NCI-H2196 treated with DMSO at 0.1 percent for 48 hours (cell line): ENCODE results near the gene GARRE1.
"Not testable (repeated sequence)": the region's sequence is repeated elsewhere in the genome, so short reads cannot be mapped to it uniquely, and the experiment has no call there.

Experiments used
- DNase-seq: peaks from one replicate; lab custom pipeline; 2025; ENCODE audit not compliant: unreplicated experiment; lab: John Stamatoyannopoulos, UW

The GARRE1 gene

GRCh38 chr19:34256835-34257558 lies 2.6 kb downstream of the GARRE1 start:
- no peak for DNase-seq

GRCh38 chr19:34257559-34257924 lies 3.2 kb downstream of the GARRE1 start:
- no peak for DNase-seq

DNA sequence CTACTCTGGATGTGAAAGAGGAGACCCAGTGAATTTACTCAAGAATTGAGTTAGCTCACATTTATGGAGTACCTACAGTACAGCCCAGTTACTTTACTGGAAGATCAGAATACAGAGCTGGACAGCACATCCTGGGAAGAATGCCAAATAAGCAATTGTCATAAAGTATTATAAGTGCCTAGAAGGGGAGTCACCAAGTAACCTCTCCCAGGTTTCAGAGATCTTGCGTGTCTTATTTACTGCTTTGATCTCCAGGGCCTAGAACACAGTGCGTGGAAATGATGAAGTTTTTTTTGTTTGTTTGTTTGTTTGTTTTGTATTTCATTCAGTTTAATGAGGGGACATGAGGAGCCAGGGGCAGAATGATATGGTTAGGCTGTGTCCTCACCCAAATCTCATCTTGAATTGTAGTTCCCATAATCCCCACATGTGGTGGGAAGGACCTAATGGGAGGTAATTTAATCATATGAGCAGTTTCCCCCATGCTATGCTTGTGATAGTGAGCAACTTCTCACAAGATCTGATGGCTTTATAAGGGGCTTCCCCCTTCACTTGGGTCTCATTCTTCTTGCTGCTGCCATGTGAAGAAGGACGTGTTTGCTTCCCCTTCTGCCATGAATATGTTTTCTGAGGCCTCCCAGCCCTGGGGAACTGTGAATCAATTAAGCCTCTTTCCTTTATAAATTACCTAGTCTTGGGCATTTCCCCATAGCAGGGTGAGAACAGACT lies 5.2 kb downstream of the GARRE1 start:
- no peak for DNase-seq

DNA sequence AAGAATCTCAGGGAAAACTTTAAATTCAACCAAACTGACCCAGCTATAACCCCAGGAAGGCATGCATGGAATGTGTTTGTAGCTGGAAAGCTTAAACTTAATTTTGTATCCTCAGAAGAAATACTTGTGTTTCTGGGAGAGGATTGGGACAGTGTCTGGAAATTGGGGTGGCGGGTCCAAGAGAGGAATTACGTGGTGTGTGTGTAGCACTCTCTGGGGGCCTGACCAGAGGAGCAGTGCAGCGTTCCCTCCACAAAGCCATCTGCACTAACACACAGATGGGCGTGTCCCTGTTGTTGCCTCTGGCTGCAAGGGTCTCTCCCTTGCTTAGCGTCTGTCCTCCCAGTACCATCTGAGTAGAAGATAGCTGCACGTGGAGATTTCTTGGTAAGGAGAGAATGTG lies 6.4 kb downstream of the GARRE1 start:
- no peak for DNase-seq

GRCh38 chr19:34261334-34262109 lies 7.2 kb downstream of the GARRE1 start:
- DNase-seq, result no peak

GRCh38 chr19:34263745-34264237 lies 9.4 kb downstream of the GARRE1 start:
- DNase-seq, result no peak

DNA sequence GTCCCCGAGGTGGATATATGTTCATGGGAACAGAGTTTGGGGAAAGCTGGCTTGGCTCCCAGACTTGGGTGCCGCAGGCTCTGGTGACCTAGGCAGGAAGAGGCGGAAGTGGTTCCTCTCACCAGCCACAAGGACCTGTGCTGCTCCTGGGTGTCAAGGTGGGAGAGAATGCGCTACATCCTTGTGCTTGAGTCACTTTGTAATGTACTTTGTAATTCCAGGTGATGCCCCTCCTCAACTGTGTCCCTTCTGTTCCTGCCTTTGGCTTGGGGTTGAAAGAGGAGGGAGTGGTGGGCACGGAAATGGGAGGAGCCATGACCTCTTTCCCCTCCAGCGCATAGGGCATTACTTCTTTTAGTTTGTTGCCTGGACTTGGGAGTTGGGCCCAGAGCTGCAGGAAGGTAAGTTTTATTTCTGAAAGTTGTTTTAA lies 10.9 kb downstream of the GARRE1 start:
- no peak for DNase-seq

GRCh38 chr19:34269081-34269480 lies 14.7 kb downstream of the GARRE1 start:
- DNase-seq, result no peak

DNA sequence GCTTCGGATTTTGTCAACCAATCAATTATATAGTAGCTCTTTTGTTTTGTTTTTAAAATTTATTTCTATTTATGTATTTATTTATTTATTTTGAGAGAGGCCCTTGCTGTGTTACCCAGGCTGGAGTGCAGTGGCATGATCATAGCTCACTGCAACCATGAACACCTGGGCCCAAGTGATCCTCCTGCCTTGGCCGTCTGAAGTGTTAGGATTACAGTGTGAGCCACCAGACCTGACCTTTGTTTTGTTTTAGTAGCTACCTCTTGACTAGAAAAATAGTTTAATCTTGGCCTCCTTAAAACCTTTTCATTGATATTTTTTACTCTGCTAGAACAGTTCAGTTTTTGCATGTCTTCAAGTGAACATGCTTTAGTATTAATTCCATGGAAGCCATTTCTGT lies 15.1 kb downstream of the GARRE1 start:
- no peak for DNase-seq

DNA sequence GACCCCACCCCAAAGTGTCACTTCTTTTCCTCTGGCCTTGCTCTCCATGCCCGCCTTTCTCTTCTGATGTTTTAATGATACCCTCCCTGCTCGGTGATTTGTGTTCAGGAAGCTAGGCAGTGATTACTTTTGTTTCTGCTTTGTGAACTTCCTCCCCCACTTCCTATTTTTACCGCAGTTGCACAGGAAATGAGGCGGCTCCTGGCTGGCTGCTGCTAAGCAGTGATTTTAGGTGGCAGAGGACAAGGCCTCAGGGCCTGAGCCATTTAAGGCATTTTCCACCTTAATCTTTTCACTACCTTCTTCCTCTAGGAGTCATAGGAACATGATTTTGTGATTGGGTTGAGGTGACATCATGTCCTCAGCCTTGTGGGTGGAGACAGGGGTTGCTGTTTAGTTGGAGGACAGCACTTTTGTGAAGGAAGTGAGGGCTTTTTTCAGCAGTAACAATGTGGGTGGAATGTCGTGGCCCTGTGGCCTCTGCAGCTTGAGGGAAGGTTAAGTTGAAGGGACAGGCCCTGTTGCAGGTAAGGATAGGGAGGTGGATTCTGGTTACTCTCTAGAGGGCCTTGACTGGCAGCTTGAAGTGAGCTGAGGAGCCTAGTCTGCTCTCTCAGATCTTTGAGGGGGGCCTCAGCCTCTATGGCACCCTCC lies 15.7 kb downstream of the GARRE1 start:
- no peak for DNase-seq

DNA sequence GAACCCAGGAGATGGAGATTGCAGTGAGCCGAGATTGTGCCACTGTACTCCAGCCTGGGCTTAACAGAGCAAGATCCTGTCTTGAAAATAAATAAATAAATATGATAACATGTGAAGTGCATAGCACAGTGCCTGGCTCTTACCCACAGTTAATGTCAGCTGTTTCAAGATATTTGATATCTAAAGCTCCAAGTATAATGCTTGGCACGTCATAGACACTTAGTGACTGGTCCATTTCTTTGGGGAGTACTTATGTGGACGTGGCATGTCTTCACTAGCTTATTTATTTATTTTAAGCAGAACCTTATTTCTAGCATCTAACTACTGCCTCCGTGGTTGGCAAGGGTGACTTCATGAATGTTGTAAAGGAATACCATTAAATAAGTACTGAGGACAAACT lies 18.8 kb downstream of the GARRE1 start:
- DNase-seq, result no peak

- no peak for DNase-seq
Observed at GRCh38 chr19:34274284-34274826, 20.0 kb downstream of the GARRE1 start.

DNA sequence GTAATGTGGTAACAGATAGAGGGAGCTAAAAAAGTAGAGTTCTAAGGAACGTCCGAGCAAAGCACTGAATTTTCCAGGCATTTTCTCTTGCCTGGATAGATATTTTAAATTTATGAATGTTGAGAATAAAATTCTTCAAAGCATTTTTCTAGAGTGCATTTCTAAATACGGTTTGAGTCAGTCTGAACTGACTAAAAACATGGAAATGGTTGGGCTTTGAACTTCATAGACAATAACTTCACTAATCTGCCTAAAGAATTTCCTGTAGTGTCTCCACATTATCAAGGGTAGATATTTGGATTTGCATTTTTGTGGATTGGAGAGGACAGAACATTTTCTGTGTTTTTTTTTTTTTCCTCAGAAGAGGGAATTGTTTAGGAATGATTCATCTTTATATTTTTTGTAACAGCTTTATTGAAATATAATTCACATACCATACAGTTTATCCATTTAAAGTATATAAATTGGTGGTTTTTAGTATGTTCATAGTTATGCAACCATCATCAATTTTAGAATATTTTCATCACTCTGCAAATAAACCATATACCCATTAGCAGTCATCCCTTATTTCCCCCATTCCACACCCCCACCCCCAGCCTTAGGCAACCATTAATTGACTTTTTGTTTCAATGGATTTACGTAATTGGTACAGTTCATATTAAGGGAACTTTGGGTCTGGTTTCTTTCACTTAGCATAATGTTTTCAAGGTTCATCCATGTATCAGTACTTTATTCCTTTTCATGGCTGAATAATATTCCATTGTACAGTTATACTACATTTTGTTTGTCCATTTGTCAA lies 20.7 kb downstream of the GARRE1 start:
- DNase-seq, result no peak

GRCh38 chr19:34275705-34276104 lies 21.4 kb downstream of the GARRE1 start:
- no peak for DNase-seq

DNA sequence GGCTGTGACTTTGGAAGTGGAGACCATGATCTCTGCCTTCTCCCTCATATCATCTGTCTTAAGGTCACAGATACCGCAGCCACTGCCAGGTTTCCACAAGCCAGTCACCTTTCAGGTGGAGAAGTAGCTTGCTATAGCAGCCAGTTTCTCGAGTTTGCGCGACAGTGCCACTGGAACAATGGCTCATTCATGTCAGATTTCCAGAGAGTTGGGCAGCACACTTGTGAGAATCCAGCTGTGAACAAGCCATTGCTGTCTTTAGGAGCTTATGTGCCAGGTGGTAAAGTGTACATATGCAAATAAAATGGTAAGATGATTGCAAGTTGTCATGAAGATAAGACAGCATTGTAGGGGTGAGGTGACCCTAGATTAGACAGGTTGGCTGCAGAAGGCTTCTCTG lies 22.3 kb downstream of the GARRE1 start:
- DNase-seq, result peak; percentile 17

DNA sequence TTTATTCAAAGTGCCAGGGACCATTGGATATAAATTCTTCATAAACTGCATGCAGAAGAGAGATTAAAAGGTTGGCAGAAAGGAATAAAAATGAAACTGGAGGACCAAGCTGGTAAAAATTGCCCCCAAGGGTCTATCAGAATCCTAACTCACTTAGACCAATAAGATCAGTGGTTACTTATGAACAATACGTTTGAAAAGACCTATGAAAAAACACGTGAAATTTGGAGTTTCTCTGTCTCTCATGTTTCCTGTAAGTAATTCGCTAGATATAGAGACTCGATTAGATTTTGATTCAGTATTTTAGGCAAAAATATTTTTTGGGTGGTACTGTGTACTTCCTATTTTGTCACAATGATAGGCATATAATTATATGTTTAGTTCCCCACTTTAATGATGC lies 22.9 kb downstream of the GARRE1 start:
- no peak for DNase-seq

- DNase-seq, result no peak
Observed at GRCh38 chr19:34278783-34279182, 24.4 kb downstream of the GARRE1 start.

DNA sequence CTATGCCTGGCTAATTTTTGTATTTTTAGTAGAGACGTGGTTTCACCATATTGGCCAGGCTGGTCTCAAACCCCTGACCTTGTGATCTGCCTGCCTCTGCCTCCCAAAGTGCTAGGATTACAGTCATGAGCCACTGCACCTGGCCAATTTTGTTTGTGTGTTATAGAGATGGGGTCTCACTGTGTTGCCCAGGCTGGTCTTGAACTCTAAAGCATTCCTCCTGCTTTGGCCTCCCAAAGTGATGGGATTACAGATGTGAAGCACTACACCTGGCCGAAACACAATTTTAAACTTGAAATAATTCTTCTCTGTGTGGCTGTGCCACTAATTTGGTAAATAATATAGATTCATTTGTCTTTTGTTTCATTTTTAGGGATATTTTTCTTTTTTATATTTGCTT lies 27.1 kb downstream of the GARRE1 start:
- DNase-seq, result not testable (repeated sequence)

DNA sequence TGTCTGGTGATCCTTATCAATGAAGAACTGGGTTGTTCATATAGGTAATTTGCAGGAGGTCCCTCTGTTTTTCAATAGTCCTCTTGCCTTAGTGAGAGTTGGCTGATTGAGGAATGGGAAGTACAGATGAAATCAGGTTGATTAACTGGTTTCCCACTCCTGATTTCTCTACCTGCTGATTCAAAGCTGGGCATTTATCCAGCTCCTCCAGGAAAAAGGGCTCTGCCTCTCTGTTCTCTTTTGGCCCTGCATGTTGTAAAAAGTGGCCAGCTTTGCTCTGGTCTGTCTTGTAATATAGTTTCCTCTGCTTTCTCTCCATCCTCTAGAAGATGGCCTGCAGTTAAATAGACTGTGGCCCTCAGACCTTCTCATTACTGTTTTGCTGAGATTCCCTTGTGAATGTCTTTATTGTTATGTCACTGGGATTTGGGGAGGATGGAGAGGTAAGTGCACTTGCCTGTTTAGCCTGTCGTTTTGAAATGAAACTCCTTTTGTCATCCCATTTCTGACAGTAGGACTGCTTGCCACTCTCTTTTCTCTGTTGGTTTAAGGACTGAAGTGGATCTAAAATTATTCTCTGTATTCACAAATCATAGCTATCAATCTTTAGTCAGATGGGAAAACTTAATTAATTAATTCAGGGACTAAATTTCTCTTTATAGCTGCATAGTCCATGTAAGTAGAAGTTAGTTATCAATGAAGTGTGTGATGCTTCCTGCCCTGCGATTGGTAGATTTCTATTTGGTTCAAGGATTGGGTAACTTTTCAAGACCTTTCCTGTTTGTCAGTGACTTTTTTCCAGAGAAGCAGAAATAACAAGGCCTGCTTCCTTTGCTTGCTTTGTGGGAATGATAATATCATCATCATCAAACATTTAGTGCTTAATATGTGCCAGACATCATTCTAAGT lies 28.5 kb downstream of the GARRE1 start:
- DNase-seq, result no peak
